Smooth muscle cell (in vitro differentiated cells): ENCODE data around the gene ANXA3. TPM values are rescaled to one million over a fixed set of nuclear protein-coding genes. Genes with fewer than 3 reads are reported as not detected.

Source experiments
- DNase-seq: peaks from one replicate; lab custom pipeline; 2025; ENCODE audit not compliant: unreplicated experiment; lab: John Stamatoyannopoulos, UW
- H2AFZ ChIP-seq: fragments of 200-600 bp; sonication (generic); 2 replicates; pipeline ENCODE4 v1.6.0; 2016; ENCODE audit warnings: antibody characterized with exemption, low read depth, mild to moderate bottlenecking
- H3F3A ChIP-seq: fragments of 200-600 bp; sonication (generic); 2 replicates; pipeline ENCODE4 v1.6.0; 2017; ENCODE audit warnings: antibody characterized with exemption, low read depth
- H3K27ac ChIP-seq: fragments of 200-600 bp; sonication (generic); 2 replicates; pipeline ENCODE4 v1.5.1; 2016; ENCODE audit warnings: low read depth, mild to moderate bottlenecking
- H3K27me3 ChIP-seq: fragments of 200-600 bp; sonication (generic); 2 replicates; pipeline ENCODE4 v1.6.1; 2016; ENCODE audit warnings: low read depth, mild to moderate bottlenecking
- H3K36me3 ChIP-seq: fragments of 200-600 bp; sonication (generic); 2 replicates; pipeline ENCODE4 v1.5.1; 2016; ENCODE audit warnings: low read depth
- H3K4me1 ChIP-seq: fragments of 200-600 bp; sonication (generic); 2 replicates; pipeline ENCODE4 v1.5.1; 2016; ENCODE audit warnings: low read depth
- H3K4me2 ChIP-seq: fragments of 200-600 bp; sonication (generic); 2 replicates; pipeline ENCODE4 v1.6.0; 2016; ENCODE audit warnings: mild to moderate bottlenecking
- H3K4me3 ChIP-seq: fragments of 200-600 bp; sonication (generic); 2 replicates; pipeline ENCODE4 v1.5.1; 2016; ENCODE audit warnings: mild to moderate bottlenecking
- H3K79me2 ChIP-seq: fragments of 200-600 bp; sonication (generic); 2 replicates; pipeline ENCODE4 v1.6.0; 2016; ENCODE audit warnings: low read depth, mild to moderate bottlenecking
- H3K9ac ChIP-seq: fragments of 200-600 bp; sonication (generic); 2 replicates; pipeline ENCODE4 v1.6.0; 2016; ENCODE audit warnings: low read depth
- H3K9me3 ChIP-seq: fragments of 200-600 bp; sonication (generic); replicated peaks from 2 replicates; pipeline ENCODE4 v1.5.1; 2016; ENCODE audit warnings: low read depth
- H4K20me1 ChIP-seq: fragments of 200-600 bp; sonication (generic); 2 replicates; pipeline ENCODE4 v1.6.0; 2016; ENCODE audit warnings: low read depth
- WGBS: methylation state at CpG from one replicate; pipeline ENCODE4 v1.1.7; 2016; ENCODE audit warnings: low lambda C conversion rate; 5-methylcytosine and 5-hydroxymethylcytosine counted together
- polyA plus RNA-seq: library from polyadenylated mRNA; unstranded; fragments of >200 nt; fragmentation: Nextera tagmentation; extraction: Ambion mirVana; gene quantifications from 2 replicates; pipeline ENCODE4 v1.2.1, GENCODE V29; 2016
- total RNA-seq: library from RNA; depleted of rRNA; stranded (reverse); fragments of >200 nt; gene quantifications from 2 replicates; pipeline ENCODE4 v1.2.3, GENCODE V29; 2014
- TF ChIP-seq, protein P1 (sequence below): fragments of 200-600 bp; sonication (generic); IDR thresholded peaks from 2 replicates; pipeline ENCODE4 v1.5.1; 2017; ENCODE audit warnings: borderline replicate concordance, mild to moderate bottlenecking, antibody characterized with exemption; ENCODE audit not compliant: insufficient read depth, poor library complexity, severe bottlenecking

Gene ANXA3
- total and polyA plus RNA-seq, 2 experiments from 2014 or later = 16.7 to 44.5 TPM

DNA sequence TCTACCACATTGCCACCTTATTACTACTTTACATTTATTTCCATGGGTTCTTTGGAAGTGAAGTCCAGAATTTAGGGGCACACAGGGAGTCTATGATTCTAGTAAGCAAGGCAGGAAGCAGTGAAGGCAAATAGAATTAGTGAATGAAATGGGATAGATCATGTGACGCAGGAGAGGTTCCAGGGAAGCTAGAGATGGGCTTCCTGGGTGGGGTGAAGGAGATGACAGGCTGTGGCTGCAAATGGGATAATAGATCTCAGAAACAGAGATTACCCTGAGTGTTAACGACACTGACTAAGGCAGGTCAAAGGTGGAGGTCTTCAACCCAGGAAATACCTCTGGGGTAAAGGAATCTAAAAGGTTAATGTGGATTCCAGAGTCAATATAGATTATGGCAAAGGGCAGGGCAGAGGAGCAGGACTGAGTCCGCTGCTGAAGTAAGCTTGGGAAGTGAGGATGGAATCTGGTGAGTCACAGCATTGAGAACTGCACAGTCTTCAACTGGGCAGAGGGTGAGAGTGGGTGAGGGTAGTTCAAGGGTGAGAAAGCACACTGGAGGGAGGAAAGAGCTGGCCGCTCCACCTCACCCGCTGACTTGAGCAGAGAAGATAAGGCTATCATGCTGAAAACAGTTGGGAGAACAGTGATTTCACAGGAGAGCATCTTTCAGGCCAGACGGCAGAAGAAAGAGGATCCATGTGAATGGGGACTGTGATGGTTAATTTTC is 70.8 kb downstream of the ANXA3 start:
- Histone ChIP-seq H3K4me3 (no peak overlapping the region), H2AFZ (no peak overlapping the region), H3K36me3 (no peaks in the 10 kb centered on the region), H3K4me1 (no peaks in the 10 kb centered on the region), H3K27me3 (no peaks in the 10 kb centered on the region), H3K9me3 (no peaks in the 10 kb centered on the region), H3F3A (no peaks in the 10 kb centered on the region), H3K9ac (no peak overlapping the region), H3K79me2 (no peaks in the 10 kb centered on the region), H3K4me2 (peak overlapping the region; percentile 25), H4K20me1 (no peaks in the 10 kb centered on the region), H3K27ac (peak overlapping the region; percentile 31)
- TF ChIP-seq, protein P1, sequence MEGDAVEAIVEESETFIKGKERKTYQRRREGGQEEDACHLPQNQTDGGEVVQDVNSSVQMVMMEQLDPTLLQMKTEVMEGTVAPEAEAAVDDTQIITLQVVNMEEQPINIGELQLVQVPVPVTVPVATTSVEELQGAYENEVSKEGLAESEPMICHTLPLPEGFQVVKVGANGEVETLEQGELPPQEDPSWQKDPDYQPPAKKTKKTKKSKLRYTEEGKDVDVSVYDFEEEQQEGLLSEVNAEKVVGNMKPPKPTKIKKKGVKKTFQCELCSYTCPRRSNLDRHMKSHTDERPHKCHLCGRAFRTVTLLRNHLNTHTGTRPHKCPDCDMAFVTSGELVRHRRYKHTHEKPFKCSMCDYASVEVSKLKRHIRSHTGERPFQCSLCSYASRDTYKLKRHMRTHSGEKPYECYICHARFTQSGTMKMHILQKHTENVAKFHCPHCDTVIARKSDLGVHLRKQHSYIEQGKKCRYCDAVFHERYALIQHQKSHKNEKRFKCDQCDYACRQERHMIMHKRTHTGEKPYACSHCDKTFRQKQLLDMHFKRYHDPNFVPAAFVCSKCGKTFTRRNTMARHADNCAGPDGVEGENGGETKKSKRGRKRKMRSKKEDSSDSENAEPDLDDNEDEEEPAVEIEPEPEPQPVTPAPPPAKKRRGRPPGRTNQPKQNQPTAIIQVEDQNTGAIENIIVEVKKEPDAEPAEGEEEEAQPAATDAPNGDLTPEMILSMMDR = no peak
- no peak for DNase-seq
- 27% methylated on average over 6 of the region's 6 CpGs for WGBS

GRCh38 chr4:78624048-78624447 is 72.5 kb downstream of the ANXA3 start:
- Histone ChIP-seq H3K4me3 (no peak overlapping the region), H2AFZ (peak overlapping the region; percentile 31), H3K4me2 (no peak overlapping the region), H4K20me1 (no peaks in the 10 kb centered on the region), H3K9ac (no peak overlapping the region), H3K27me3 (no peaks in the 10 kb centered on the region), H3K27ac (no peak overlapping the region), H3K36me3 (no peaks in the 10 kb centered on the region), H3K4me1 (no peaks in the 10 kb centered on the region), H3K79me2 (no peaks in the 10 kb centered on the region), H3K9me3 (no peaks in the 10 kb centered on the region), H3F3A (no peaks in the 10 kb centered on the region)
- TF ChIP-seq, protein P1 = no peak
- DNase-seq = no peak
- WGBS = 88% methylated on average over 7 of the region's 7 CpGs

DNA sequence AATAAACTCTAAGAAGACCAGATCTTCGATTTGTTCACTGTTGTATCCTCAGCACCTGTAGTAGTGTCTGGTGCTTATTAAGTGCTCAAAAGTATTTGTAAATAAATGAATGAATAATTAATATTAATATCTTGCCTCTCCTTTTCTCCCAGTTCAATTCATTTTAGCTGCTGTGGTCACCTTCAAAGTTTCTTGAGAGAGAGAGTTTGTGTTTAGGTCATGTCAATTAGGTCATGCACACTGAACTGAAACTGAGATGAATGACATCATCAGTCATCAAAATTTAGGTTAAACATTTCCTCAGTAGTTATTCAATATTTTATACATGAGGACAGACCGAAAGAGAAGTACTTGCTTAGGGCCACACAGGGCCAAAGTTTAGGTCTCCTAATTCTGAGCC is 73.5 kb downstream of the ANXA3 start:
- Histone ChIP-seq H3K9me3 (no peaks in the 10 kb centered on the region), H3K4me2 (no peak overlapping the region), H2AFZ (no peak overlapping the region), H3K79me2 (no peaks in the 10 kb centered on the region), H4K20me1 (no peaks in the 10 kb centered on the region), H3K4me3 (no peak overlapping the region), H3K36me3 (no peaks in the 10 kb centered on the region), H3K27me3 (no peaks in the 10 kb centered on the region), H3K4me1 (no peaks in the 10 kb centered on the region), H3K9ac (no peak overlapping the region), H3F3A (no peaks in the 10 kb centered on the region), H3K27ac (no peak overlapping the region)
- DNase-seq = no peak
- 91% methylated on average over 2 of the region's 2 CpGs for WGBS
- TF ChIP-seq, protein P1 = no peak
